Fibroblast of skin of back (primary cell): ENCODE data around the gene RAB43.
"Not testable (repeated sequence)": the region's sequence is repeated elsewhere in the genome, so short reads cannot be mapped to it uniquely, and the experiment has no call there.

ENCODE experiments used
- DNase-seq: peaks from one replicate; pipeline ENCODE4 v3.0.0-alpha.2; 2013

Gene RAB43

GRCh38 chr3:129121016-129121791 is 400 bp downstream of the RAB43 start:
- peak; percentile 22 for DNase-seq

- peak; percentile 92 for DNase-seq
These were observed 1.2 kb downstream of the RAB43 start for GRCh38 chr3:129120254-129121004.

GRCh38 chr3:129119365-129120100 is 2.1 kb downstream of the RAB43 start:
- DNase-seq, result no peak

- DNase-seq, result no peak
These were observed 2.9 kb downstream of the RAB43 start for GRCh38 chr3:129118745-129119144.

GRCh38 chr3:129117134-129117533 is 4.5 kb downstream of the RAB43 start:
- DNase-seq, result no peak

GRCh38 chr3:129116482-129116946 is 5.1 kb downstream of the RAB43 start:
- DNase-seq, result no peak

- no peak for DNase-seq
These were observed 7.1 kb downstream of the RAB43 start for GRCh38 chr3:129114455-129114854.

GRCh38 chr3:129112308-129113052 is 9.1 kb downstream of the RAB43 start:
- DNase-seq, result peak; percentile 38

GRCh38 chr3:129111076-129111780 is 10.4 kb downstream of the RAB43 start:
- not testable (repeated sequence) for DNase-seq

GRCh38 chr3:129107793-129108192 is 13.8 kb downstream of the RAB43 start:
- DNase-seq, result no peak

- DNase-seq, result no peak
These were observed 14.6 kb downstream of the RAB43 start for GRCh38 chr3:129106866-129107565.

GRCh38 chr3:129106320-129106719 is 15.3 kb downstream of the RAB43 start:
- DNase-seq, result no peak

- DNase-seq, result no peak
These were observed 15.7 kb downstream of the RAB43 start for GRCh38 chr3:129105862-129106261.

GRCh38 chr3:129104498-129105079 is 17.0 kb downstream of the RAB43 start:
- DNase-seq, result no peak

- DNase-seq, result no peak
These were observed 17.6 kb downstream of the RAB43 start for GRCh38 chr3:129104051-129104450.

GRCh38 chr3:129103296-129103695 is 18.3 kb downstream of the RAB43 start:
- no peak for DNase-seq

GRCh38 chr3:129101370-129102138 is 20.1 kb downstream of the RAB43 start:
- DNase-seq, result no peak

GRCh38 chr3:129100274-129100673 is 21.3 kb downstream of the RAB43 start:
- DNase-seq, result no peak

- DNase-seq, result no peak
These were observed 26.3 kb downstream of the RAB43 start for GRCh38 chr3:129095285-129095684.

GRCh38 chr3:129088312-129088711 is 33.3 kb downstream of the RAB43 start:
- not testable (repeated sequence) for DNase-seq
